ENCODE data around the gene ARHGDIA. TPM values are rescaled to one million over a fixed set of nuclear protein-coding genes. Genes with fewer than 3 reads are reported as not detected.

The ARHGDIA gene
- total RNA-seq, 1 experiment from 2014 or later = 306 TPM

GRCh38 chr17:81869221-81870130 lies 1.7 kb downstream of the ARHGDIA start:
- in situ Hi-C loops (cut with HindIII; ENCODE audit: low pct_unique_long_range_greater_than_20kb, low sequenced_read_pairs) = no loop called here
- DNase-seq (ENCODE audit: low read depth, low spot score) = peak; percentile 62

- DNase-seq (ENCODE audit: low read depth, low spot score) = peak; percentile 74
- in situ Hi-C loops (cut with HindIII; ENCODE audit: low pct_unique_long_range_greater_than_20kb, low sequenced_read_pairs) = no loop called here
These were observed 2.4 kb downstream of the ARHGDIA start for GRCh38 chr17:81868674-81869220.

- in situ Hi-C loops (cut with HindIII; ENCODE audit: low pct_unique_long_range_greater_than_20kb, low sequenced_read_pairs) = no loop called here
- peak; percentile 58 for DNase-seq (ENCODE audit: low read depth, low spot score)
These were observed 3.0 kb downstream of the ARHGDIA start for GRCh38 chr17:81867991-81868673.

- in situ Hi-C loops (cut with HindIII; ENCODE audit: low pct_unique_long_range_greater_than_20kb, low sequenced_read_pairs) = no loop called here
- peak; percentile 83 for DNase-seq (ENCODE audit: low read depth, low spot score)
These were observed 3.8 kb downstream of the ARHGDIA start for GRCh38 chr17:81867170-81867990.

- DNase-seq (ENCODE audit: low read depth, low spot score) = peak; percentile 35
- in situ Hi-C loops (cut with HindIII; ENCODE audit: low pct_unique_long_range_greater_than_20kb, low sequenced_read_pairs) = no loop called here
These were observed 4.5 kb downstream of the ARHGDIA start for GRCh38 chr17:81866440-81867169.

- in situ Hi-C loops (cut with HindIII; ENCODE audit: low pct_unique_long_range_greater_than_20kb, low sequenced_read_pairs) = no loop called here
These were observed 5.3 kb downstream of the ARHGDIA start for GRCh38 chr17:81865733-81866439.

GRCh38 chr17:81865358-81865732 lies 5.8 kb downstream of the ARHGDIA start:
- no peak for DNase-seq (ENCODE audit: low read depth, low spot score)
- in situ Hi-C loops (cut with HindIII; ENCODE audit: low pct_unique_long_range_greater_than_20kb, low sequenced_read_pairs) = no loop called here

More at GRCh38 chr17:81865733-81866439, 5.3 kb downstream of the ARHGDIA start:
- DNase-seq (ENCODE audit: low read depth, low spot score) = peak; percentile 33

GRCh38 chr17:81863833-81864768 lies 7.0 kb downstream of the ARHGDIA start:
- peak; percentile 56 for DNase-seq (ENCODE audit: low read depth, low spot score)
- in situ Hi-C loops (cut with HindIII; ENCODE audit: low pct_unique_long_range_greater_than_20kb, low sequenced_read_pairs) = no loop called here

- no peak for DNase-seq (ENCODE audit: low read depth, low spot score)
- in situ Hi-C loops (cut with HindIII; ENCODE audit: low pct_unique_long_range_greater_than_20kb, low sequenced_read_pairs) = no loop called here
These were observed 7.9 kb downstream of the ARHGDIA start for GRCh38 chr17:81863123-81863675.

- in situ Hi-C loops (cut with HindIII; ENCODE audit: low pct_unique_long_range_greater_than_20kb, low sequenced_read_pairs) = no loop called here
- peak; percentile 100 for DNase-seq (ENCODE audit: low read depth, low spot score)
These were observed 10.2 kb downstream of the ARHGDIA start for GRCh38 chr17:81860756-81861568.

- DNase-seq (ENCODE audit: low read depth, low spot score) = no peak
- in situ Hi-C loops (cut with HindIII; ENCODE audit: low pct_unique_long_range_greater_than_20kb, low sequenced_read_pairs) = no loop called here
These were observed 11.0 kb downstream of the ARHGDIA start, which contains the start of gene P4HB for GRCh38 chr17:81859906-81860755. TSS of gene P4HB (minus strand) at chr17:81860535. CDS start at chr17:81860471, 64 bp downstream.

GRCh38 chr17:81858967-81859905 lies 11.9 kb downstream of the ARHGDIA start:
- DNase-seq (ENCODE audit: low read depth, low spot score) = peak; percentile 38
- in situ Hi-C loops (cut with HindIII; ENCODE audit: low pct_unique_long_range_greater_than_20kb, low sequenced_read_pairs) = no loop called here
